Prostate gland (tissue), 2 donors: ENCODE measurements around the gene FIBCD1. TPM values are rescaled to one million over a fixed set of nuclear protein-coding genes. Genes with fewer than 3 reads are reported as not detected.

Experiments
- DNase-seq: peaks from one replicate; pipeline ENCODE4 v3.0.0-alpha.2; 2019; ENCODE audit warnings: low spot score
- H3K27ac ChIP-seq, 2 donors: fragments of 200-600 bp; sonication (generic); 2 replicates each; pipeline ENCODE4 v1.5.1; 2017 to 2019
- H3K27me3 ChIP-seq: fragments of 200-600 bp; sonication (generic); replicated peaks from 2 replicates; pipeline ENCODE4 v1.5.1; 2019; ENCODE audit not compliant: insufficient read depth
- H3K36me3 ChIP-seq, 2 donors: fragments of 200-600 bp; sonication (generic); 1 replicate in 1 of 2; 2 replicates in 1 of 2; pipeline versions ENCODE4 v1.5.1 to v1.8.1; 2017 to 2019
- H3K4me1 ChIP-seq: fragments of 200-600 bp; sonication (generic); replicated peaks from 2 replicates; pipeline ENCODE4 v1.5.1; 2019
- H3K4me3 ChIP-seq, 2 donors: fragments of 200-600 bp; sonication (generic); 2 replicates each; pipeline ENCODE4 v1.5.1; 2017 to 2019
- H3K9me3 ChIP-seq: fragments of 200-600 bp; sonication (generic); 2 replicates; pipeline ENCODE4 v1.5.1; 2017
- CTCF ChIP-seq, 4 experiments: fragments of 200-600 bp in 2 of 4; fragments of 450-650 bp in 2 of 4; sonication (generic) in 2 of 4; IDR thresholded peaks; 1 replicate in 3 of 4; 2 replicates in 1 of 4; pipeline ENCODE4 v1.5.1; 2016 to 2019; ENCODE audit warnings: antibody characterized with exemption in 4 of 4, mild to moderate bottlenecking in 2 of 4, moderate library complexity in 2 of 4
- POLR2A ChIP-seq: fragments of 450-650 bp; IDR thresholded peaks from one replicate; pipeline ENCODE4 v1.6.1; 2016; ENCODE audit warnings: antibody characterized with exemption, mild to moderate bottlenecking
- POLR2AphosphoS5 ChIP-seq: sonication (generic); formaldehyde crosslinking; IDR thresholded peaks from one replicate; pipeline ENCODE4 v1.6.1; 2017; ENCODE audit warnings: antibody characterized with exemption
- WGBS: methylation state at CpG from one replicate; pipeline ENCODE4 v1.1.5; 2018; 5-methylcytosine and 5-hydroxymethylcytosine counted together
- intact Hi-C: fragments of 100-400 bp; cut with DNase I; formaldehyde crosslinking; loops from one replicate; pipeline ENCODE4 v1.14.2; 2022
- total RNA-seq, 2 donors: library from RNA; depleted of rRNA; stranded (reverse); fragments of >200 nt; gene quantifications; one replicate each; pipeline ENCODE4 v1.1.0, GENCODE V29; 2016

The FIBCD1 gene
- total RNA-seq, 2 donors from 2014 or later: 0.36 to 13.2 TPM

GRCh38 chr9:130927338-130927737 lies 11.7 kb downstream of the FIBCD1 start:
- no peak for DNase-seq
- no peaks in the 10 kb centered on the region for H3K36me3 ChIP-seq
- H3K4me3 ChIP-seq: no peak overlapping the region
- no peaks in the 10 kb centered on the region for H3K9me3 ChIP-seq
- no peak overlapping the region for H3K27ac ChIP-seq
- intact Hi-C loops: no loop called here
- H3K27me3 ChIP-seq: no peaks in the 10 kb centered on the region
- WGBS: 90% methylated on average over 10 of the region's 10 CpGs
- TF ChIP-seq POLR2A (no peak), CTCF (IDR thresholded peaks at IDR 0.05) (no peak), POLR2AphosphoS5 (no peak)
- no peaks in the 10 kb centered on the region for H3K4me1 ChIP-seq

- intact Hi-C loops: no loop called here
- Histone ChIP-seq H3K9me3 (no peaks in the 10 kb centered on the region), H3K27ac (no peak overlapping the region), H3K4me1 (no peaks in the 10 kb centered on the region), H3K27me3 (no peaks in the 10 kb centered on the region), H3K4me3 (no peak overlapping the region), H3K36me3 (no peaks in the 10 kb centered on the region)
- DNase-seq: no peak
- TF ChIP-seq CTCF (IDR thresholded peaks at IDR 0.05) (no peak), POLR2A (no peak), POLR2AphosphoS5 (no peak)
- WGBS: 83% methylated on average over 19 of the region's 19 CpGs
These were observed 13.9 kb downstream of the FIBCD1 start for GRCh38 chr9:130925050-130925678.

- TF ChIP-seq POLR2A (no peak), POLR2AphosphoS5 (no peak), CTCF (IDR thresholded peaks at IDR 0.05) (no peak)
- 94% methylated on average over 10 of the region's 10 CpGs for WGBS
These were observed 14.6 kb downstream of the FIBCD1 start for GRCh38 chr9:130924448-130924788.

GRCh38 chr9:130923611-130924447 lies 15.2 kb downstream of the FIBCD1 start:
- Histone ChIP-seq H3K4me3 (no peak overlapping the region), H3K36me3 (no peaks in the 10 kb centered on the region), H3K27me3 (no peaks in the 10 kb centered on the region), H3K4me1 (no peaks in the 10 kb centered on the region), H3K9me3 (no peaks in the 10 kb centered on the region), H3K27ac (no peak overlapping the region)
- 95% methylated on average over 28 of the region's 42 CpGs for WGBS
- TF ChIP-seq CTCF (IDR thresholded peaks at IDR 0.05) (no peak), POLR2A (no peak), POLR2AphosphoS5 (no peak)
- no peak for DNase-seq
- intact Hi-C loops: no loop called here

More at GRCh38 chr9:130924448-130924788, 14.6 kb downstream of the FIBCD1 start:
- Histone ChIP-seq H3K9me3 (no peaks in the 10 kb centered on the region), H3K27ac (no peak overlapping the region), H3K4me1 (no peaks in the 10 kb centered on the region), H3K4me3 (no peak overlapping the region), H3K27me3 (no peaks in the 10 kb centered on the region), H3K36me3 (no peaks in the 10 kb centered on the region)
- DNase-seq: no peak
- intact Hi-C loops: no loop called here
